Chondrocyte (in vitro differentiated cells): ENCODE data around the gene TLCD3B. TPM values are rescaled to one million over a fixed set of nuclear protein-coding genes. Genes with fewer than 3 reads are reported as not detected.

Experiments used
- DNase-seq: peaks from one replicate; pipeline ENCODE4 v3.0.0; 2021; ENCODE audit warnings: mixed read lengths, low spot score
- H3K27ac Mint-ChIP-seq: one replicate; pipeline ENCODE4 v1.8.0; 2021; ENCODE audit warnings: mild to moderate bottlenecking, moderate library complexity, mixed read lengths; ENCODE audit not compliant: unreplicated experiment
- H3K27me3 Mint-ChIP-seq: 2 replicates; pipeline ENCODE4 v1.8.0; 2021; ENCODE audit warnings: low read depth, mixed read lengths
- H3K36me3 Mint-ChIP-seq: 2 replicates; pipeline ENCODE4 v1.8.0; 2021; ENCODE audit warnings: low read depth, mixed read lengths
- H3K4me1 Mint-ChIP-seq: 2 replicates; pipeline ENCODE4 v1.8.0; 2021; ENCODE audit warnings: low read depth, mild to moderate bottlenecking, mixed read lengths
- H3K4me3 Mint-ChIP-seq: one replicate; pipeline ENCODE4 v1.8.0; 2021; ENCODE audit warnings: mild to moderate bottlenecking, moderate library complexity, mixed read lengths; ENCODE audit not compliant: unreplicated experiment
- H3K9me3 Mint-ChIP-seq: 2 replicates; pipeline ENCODE4 v1.8.0; 2021; ENCODE audit warnings: low read depth, mixed read lengths
- total RNA-seq: library from RNA; stranded (reverse); gene quantifications from 3 replicates; pipeline ENCODE4 v1.2.1, GENCODE V29; 2021
- TF ChIP-seq, protein P1 (sequence below): fragments of 200-600 bp; sonication (generic); IDR thresholded peaks from 2 replicates; pipeline ENCODE4 v1.5.0; 2021; ENCODE audit warnings: antibody characterized with exemption, mild to moderate bottlenecking, moderate library complexity

Gene TLCD3B
- total RNA-seq, 1 donor from 2014 or later = 0.77 TPM

DNA sequence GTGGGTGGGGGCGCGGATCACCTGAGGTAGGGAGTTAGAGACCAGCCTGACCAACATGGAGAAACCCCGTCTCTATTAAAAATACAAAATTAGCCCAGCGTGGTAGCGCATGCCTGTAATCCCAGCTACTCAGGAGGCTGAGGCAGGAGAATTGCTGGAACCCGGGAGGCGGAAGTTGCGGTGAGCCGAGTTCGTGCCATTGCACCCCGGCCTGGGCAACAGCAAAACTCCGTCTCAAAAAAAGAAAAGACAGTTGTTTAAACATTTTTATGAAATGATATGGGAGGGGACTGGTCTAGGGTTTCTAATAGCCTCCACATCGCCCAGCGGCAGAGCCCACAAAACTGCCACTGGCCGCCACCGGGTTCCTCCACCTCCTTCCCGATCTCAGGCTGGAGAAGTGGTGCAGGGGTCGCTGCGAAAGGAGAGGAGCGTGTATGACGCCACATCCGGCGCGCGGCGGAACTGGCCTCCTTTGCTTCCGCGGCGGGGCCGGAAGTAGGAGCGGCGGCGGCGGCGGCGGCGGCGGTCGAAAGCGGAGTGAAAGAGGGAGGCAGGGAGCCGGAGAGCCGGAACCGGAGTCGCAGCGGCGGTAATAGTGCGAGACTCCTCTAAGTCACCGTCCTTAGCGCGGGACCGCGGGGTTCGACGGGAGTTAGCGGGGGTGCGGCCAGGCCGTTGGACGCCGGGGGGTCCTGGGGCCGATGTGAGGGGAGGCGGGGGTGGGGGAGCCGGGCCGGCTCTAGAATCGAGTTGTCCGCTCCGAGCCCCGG lies 44.6 kb upstream of the TLCD3B start, which contains the start of gene PPP4C:
PPP4C (plus strand) TSS at position 492 of the 773 bp plus-strand sequence. CDS start 384 bp downstream, outside the sequence.
- no peaks in the 10 kb centered on the region for H3K27me3 Mint-ChIP-seq
- TF ChIP-seq, protein P1, sequence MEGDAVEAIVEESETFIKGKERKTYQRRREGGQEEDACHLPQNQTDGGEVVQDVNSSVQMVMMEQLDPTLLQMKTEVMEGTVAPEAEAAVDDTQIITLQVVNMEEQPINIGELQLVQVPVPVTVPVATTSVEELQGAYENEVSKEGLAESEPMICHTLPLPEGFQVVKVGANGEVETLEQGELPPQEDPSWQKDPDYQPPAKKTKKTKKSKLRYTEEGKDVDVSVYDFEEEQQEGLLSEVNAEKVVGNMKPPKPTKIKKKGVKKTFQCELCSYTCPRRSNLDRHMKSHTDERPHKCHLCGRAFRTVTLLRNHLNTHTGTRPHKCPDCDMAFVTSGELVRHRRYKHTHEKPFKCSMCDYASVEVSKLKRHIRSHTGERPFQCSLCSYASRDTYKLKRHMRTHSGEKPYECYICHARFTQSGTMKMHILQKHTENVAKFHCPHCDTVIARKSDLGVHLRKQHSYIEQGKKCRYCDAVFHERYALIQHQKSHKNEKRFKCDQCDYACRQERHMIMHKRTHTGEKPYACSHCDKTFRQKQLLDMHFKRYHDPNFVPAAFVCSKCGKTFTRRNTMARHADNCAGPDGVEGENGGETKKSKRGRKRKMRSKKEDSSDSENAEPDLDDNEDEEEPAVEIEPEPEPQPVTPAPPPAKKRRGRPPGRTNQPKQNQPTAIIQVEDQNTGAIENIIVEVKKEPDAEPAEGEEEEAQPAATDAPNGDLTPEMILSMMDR = peak; percentile 33
- peaks cover 39% of the 10 kb centered on the region for H3K4me1 Mint-ChIP-seq
- peak within 1 kb of the TSS; percentile 97 for H3K27ac Mint-ChIP-seq
- DNase-seq = no peak
- H3K9me3 Mint-ChIP-seq = no peaks in the 10 kb centered on the region
- peaks cover 12% of the 10 kb centered on the region for H3K36me3 Mint-ChIP-seq
- H3K4me3 Mint-ChIP-seq = peak within 1 kb of the TSS; percentile 83

DNA sequence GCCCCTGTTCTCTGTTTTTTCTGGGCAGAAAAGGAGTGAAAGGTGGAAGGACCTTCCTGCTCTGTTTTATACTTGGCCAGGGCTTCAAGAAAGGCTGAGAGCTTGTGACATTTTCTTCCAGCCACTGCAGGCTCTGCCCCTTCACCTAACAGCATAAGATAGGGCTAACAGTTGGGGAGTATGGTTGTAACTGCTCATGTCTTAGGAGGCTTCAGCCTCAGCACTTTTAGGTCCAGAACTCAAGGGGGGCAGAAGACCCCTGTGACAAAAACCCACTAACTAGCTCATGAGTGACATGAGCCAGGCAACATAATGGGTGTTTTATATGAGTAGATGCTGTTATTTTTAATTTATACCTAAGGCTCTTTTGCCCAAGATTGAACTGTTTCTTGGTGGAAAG lies 39.4 kb upstream of the TLCD3B start:
- Mint-ChIP-seq H3K27me3 (no peaks in the 10 kb centered on the region), H3K36me3 (peaks cover 38% of the 10 kb centered on the region), H3K4me3 (peak overlapping the region; percentile 44), H3K4me1 (peaks cover 51% of the 10 kb centered on the region), H3K27ac (peak overlapping the region; percentile 54), H3K9me3 (no peaks in the 10 kb centered on the region)
- no peak for DNase-seq
- TF ChIP-seq, protein P1 = no peak

- peak overlapping the region; percentile 44 for H3K4me3 Mint-ChIP-seq
- peaks cover 46% of the 10 kb centered on the region for H3K4me1 Mint-ChIP-seq
- TF ChIP-seq, protein P1 = no peak
- H3K9me3 Mint-ChIP-seq = no peaks in the 10 kb centered on the region
- DNase-seq = no peak
- no peaks in the 10 kb centered on the region for H3K27me3 Mint-ChIP-seq
- H3K36me3 Mint-ChIP-seq = peaks cover 38% of the 10 kb centered on the region
- H3K27ac Mint-ChIP-seq = peak overlapping the region; percentile 59
These were observed 38.8 kb upstream of the TLCD3B start for GRCh38 chr16:30069611-30070462.

- H3K27ac Mint-ChIP-seq = peak overlapping the region; percentile 73
- peak overlapping the region; percentile 58 for H3K4me3 Mint-ChIP-seq
- TF ChIP-seq, protein P1 = peak; percentile 73
- H3K4me1 Mint-ChIP-seq = peaks cover 47% of the 10 kb centered on the region
- H3K9me3 Mint-ChIP-seq = no peaks in the 10 kb centered on the region
- no peaks in the 10 kb centered on the region for H3K27me3 Mint-ChIP-seq
- peaks cover 38% of the 10 kb centered on the region for H3K36me3 Mint-ChIP-seq
- no peak for DNase-seq
These were observed 37.9 kb upstream of the TLCD3B start for GRCh38 chr16:30068750-30069610.
